SK-N-SH (cell line): Measurements from ENCODE around the gene ITGA6. TPM values are rescaled to one million over a fixed set of nuclear protein-coding genes. Genes with fewer than 3 reads are reported as not detected.

Experiments used
- CTCF ChIA-PET: fragments of 300-600, 350-600 bp; formaldehyde crosslinking; extraction: SDS; loops from one replicate; lab custom pipeline; 2021; lab: Yijun Ruan, JAX
- POLR2A ChIA-PET: fragments of 350-600 bp; sonication (Branson Sonifier 250); formaldehyde crosslinking; extraction: SDS; loops from one replicate; lab custom pipeline; 2020; ENCODE audit warnings: antibody characterized with exemption, inconsistent platforms; lab: Yijun Ruan, JAX
- DNase-seq: peaks from one replicate; pipeline ENCODE4 v3.0.0; 2012
- H2AFZ ChIP-seq: fragments of 200-600 bp; sonication (generic); 2 replicates; pipeline ENCODE4 v1.8.1; 2016; ENCODE audit warnings: antibody characterized with exemption, mild to moderate bottlenecking, low read depth
- H3F3A ChIP-seq: fragments of 200-600 bp; sonication (generic); replicated peaks from 2 replicates; pipeline ENCODE3; 2016; ENCODE audit warnings: antibody characterized with exemption, mild to moderate bottlenecking; ENCODE audit not compliant: insufficient read depth
- H3K27ac ChIP-seq, 2 experiments: fragments of 200-500 bp in 1 of 2; fragments of 200-600 bp in 1 of 2; sonication (Bioruptor generic) in 1 of 2; sonication (generic), shearing (Covaris generic) in 1 of 2; 2 replicates each; pipeline versions ENCODE4 v1.5.1 to v1.6.1; 2014 to 2016; ENCODE audit warnings: low read depth in 2 of 2, inconsistent platforms in 1 of 2, low read length in 1 of 2, mild to moderate bottlenecking in 1 of 2, mixed read lengths in 1 of 2
- H3K27me3 ChIP-seq: fragments of 200-600 bp; sonication (generic), shearing (Covaris generic); 2 replicates; pipeline ENCODE4 v1.6.1; 2016; ENCODE audit warnings: mixed run types; ENCODE audit not compliant: insufficient read depth
- H3K36me3 ChIP-seq, 2 experiments: fragments of 200-500 bp in 1 of 2; fragments of 200-600 bp in 1 of 2; sonication (Bioruptor generic) in 1 of 2; sonication (generic) in 1 of 2; replicated peaks in 1 of 2; 2 replicates each; pipeline versions ENCODE3 to v1.5.1; 2014 to 2016; ENCODE audit warnings: low read length in 1 of 2, mild to moderate bottlenecking in 1 of 2; ENCODE audit not compliant: insufficient read depth in 2 of 2, control insufficient read depth in 1 of 2
- H3K4me1 ChIP-seq, 2 experiments: fragments of 200-500 bp in 1 of 2; fragments of 200-600 bp in 1 of 2; sonication (Bioruptor generic) in 1 of 2; sonication (generic), shearing (Covaris generic) in 1 of 2; 2 replicates each; pipeline versions ENCODE4 v1.5.1 to v1.6.1; 2014 to 2016; ENCODE audit warnings: low read depth in 1 of 2, low read length in 1 of 2, mixed run types in 1 of 2; ENCODE audit not compliant: insufficient read depth in 2 of 2, control insufficient read depth in 1 of 2
- H3K4me2 ChIP-seq: fragments of 200-600 bp; sonication (generic), shearing (Covaris generic); 2 replicates; pipeline ENCODE4 v1.6.1; 2017; ENCODE audit warnings: mixed run types
- H3K4me3 ChIP-seq, 2 experiments: fragments of 200-500 bp in 1 of 2; fragments of 200-600 bp in 1 of 2; sonication (Bioruptor generic) in 1 of 2; sonication (generic), shearing (Covaris generic) in 1 of 2; 2 replicates each; pipeline versions ENCODE4 v1.5.1 to v1.8.1; 2014 to 2016; ENCODE audit warnings: low read depth in 2 of 2, inconsistent platforms in 1 of 2, low read length in 1 of 2, mild to moderate bottlenecking in 1 of 2, mixed read lengths in 1 of 2, moderate library complexity in 1 of 2
- H3K79me2 ChIP-seq: fragments of 200-600 bp; sonication (generic); 2 replicates; pipeline ENCODE4 v1.8.1; 2017; ENCODE audit warnings: mild to moderate bottlenecking; ENCODE audit not compliant: insufficient read depth
- H3K9ac ChIP-seq: fragments of 200-600 bp; sonication (generic); 2 replicates; pipeline ENCODE4 v1.6.1; 2017; ENCODE audit warnings: mixed run types
- H3K9me2 ChIP-seq: fragments of 200-600 bp; sonication (generic); 2 replicates; pipeline ENCODE4 v1.6.1; 2017; ENCODE audit warnings: mixed run types
- H3K9me3 ChIP-seq: fragments of 200-600 bp; sonication (generic); 2 replicates; pipeline ENCODE4 v1.6.1; 2017; ENCODE audit warnings: mixed run types, mild to moderate bottlenecking, moderate library complexity
- H4K20me1 ChIP-seq: fragments of 200-600 bp; sonication (generic); 2 replicates; pipeline ENCODE4 v1.6.1; 2017; ENCODE audit warnings: mild to moderate bottlenecking, mixed run types; ENCODE audit not compliant: insufficient read depth
- CTCF ChIP-seq: fragments of 200-600 bp; sonication (generic); IDR thresholded peaks from 2 replicates; pipeline ENCODE4 v1.6.1; 2017; ENCODE audit warnings: antibody characterized with exemption, mild to moderate bottlenecking, moderate library complexity
- ELF1 ChIP-seq: IDR thresholded peaks from 2 replicates; pipeline ENCODE4 v1.4.0; 2012
- EP300 ChIP-seq, 2 experiments: IDR thresholded peaks; 2 replicates each; pipeline versions ENCODE4 v1.4.0 to v1.6.1; 2012; ENCODE audit warnings: borderline replicate concordance in 1 of 2, low read depth in 1 of 2, low read length in 1 of 2
- EZH2phosphoT487 ChIP-seq: fragments of 200-600 bp; sonication (generic); IDR thresholded peaks from 2 replicates; pipeline ENCODE4 v1.6.1; 2017; ENCODE audit warnings: low read depth, mixed run types, mild to moderate bottlenecking, antibody characterized with exemption, moderate library complexity, borderline replicate concordance
- FOSL2 ChIP-seq: IDR thresholded peaks from 2 replicates; pipeline ENCODE4 v1.4.0; 2012; ENCODE audit warnings: low read depth, mild to moderate bottlenecking, moderate library complexity, borderline replicate concordance
- FOXM1 ChIP-seq: IDR thresholded peaks from 2 replicates; pipeline ENCODE4 v1.4.0; 2012; ENCODE audit warnings: low read depth, mild to moderate bottlenecking
- MAX ChIP-seq: IDR thresholded peaks from 2 replicates; pipeline ENCODE4 v1.4.0; 2012; ENCODE audit warnings: low read depth
- NRF1 ChIP-seq: IDR thresholded peaks from 2 replicates; pipeline ENCODE4 v1.6.1; 2012; ENCODE audit warnings: low read depth, mild to moderate bottlenecking, low read length
- RCOR1 ChIP-seq: fragments of 150-350 bp; IDR thresholded peaks from 2 replicates; pipeline ENCODE4 v1.6.1; 2017; ENCODE audit warnings: antibody characterized with exemption, low read length
- RXRA ChIP-seq: IDR thresholded peaks from 2 replicates; pipeline ENCODE4 v1.4.0; 2012; ENCODE audit warnings: low read depth, mild to moderate bottlenecking, borderline replicate concordance
- SIN3A ChIP-seq: IDR thresholded peaks from 2 replicates; pipeline ENCODE4 v1.6.1; 2012; ENCODE audit warnings: low read depth, mild to moderate bottlenecking, low read length, moderate library complexity, borderline replicate concordance
- TCF12 ChIP-seq: IDR thresholded peaks from 2 replicates; pipeline ENCODE4 v1.4.0; 2012
- WGBS: methylation state at CpG from one replicate; pipeline ENCODE4 v1.1.6; 2017; ENCODE audit warnings: low lambda C conversion rate; 5-methylcytosine and 5-hydroxymethylcytosine counted together
- polyA plus RNA-seq, 3 experiments: library from polyadenylated mRNA; depleted of rRNA; stranded (reverse); fragments of >200 nt; gene quantifications; 2 replicates each; pipeline ENCODE4 v1.2.3, GENCODE V29; 2012
- TF ChIP-seq, protein P1 (sequence below): IDR thresholded peaks from 2 replicates; pipeline ENCODE4; 2012
- TF ChIP-seq, protein P2 (sequence below): fragments of 150-350 bp; IDR thresholded peaks from 2 replicates; pipeline ENCODE4 v1.6.1; 2016; ENCODE audit warnings: mild to moderate bottlenecking, low read depth, low read length

The ITGA6 gene
- polyA plus RNA-seq, 1 of the 3 experiments (the other 2 are of a cell fraction) = 26.0 TPM

DNA sequence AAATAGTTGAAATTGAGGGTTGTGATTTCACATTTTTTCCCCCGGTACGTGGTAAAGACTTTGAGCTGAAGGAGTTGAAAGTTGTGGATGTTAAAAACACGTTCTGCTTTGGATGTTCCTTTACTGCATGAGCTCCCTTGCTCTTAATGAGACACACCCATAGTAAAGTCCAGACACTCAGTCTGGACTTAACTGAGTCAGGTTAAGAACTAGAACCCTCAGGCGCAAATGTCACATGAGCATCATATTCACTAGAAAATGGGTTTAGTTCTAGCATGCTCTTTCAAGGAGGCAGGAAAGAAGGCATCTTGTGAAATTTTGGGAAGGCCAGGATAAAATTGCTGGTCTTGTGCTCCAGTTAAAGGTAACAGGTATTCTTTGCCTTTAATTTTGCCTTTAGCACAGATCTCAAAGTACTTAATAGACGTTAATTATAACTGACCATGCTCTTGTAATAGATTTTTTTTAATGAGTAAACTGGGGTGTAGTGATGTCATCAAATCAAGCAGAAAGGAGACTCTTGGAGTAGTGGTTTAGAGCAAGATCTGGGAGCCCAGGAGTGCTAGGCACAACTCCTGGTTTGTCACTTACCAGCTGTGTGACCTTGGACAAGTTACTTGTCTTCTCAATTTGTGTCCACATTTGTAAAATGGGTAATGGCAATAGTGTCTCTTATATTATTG lies 20.6 kb downstream of the ITGA6 start (continued):
- no peak for TF ChIP-seq EZH2phosphoT487
- no peak for TF ChIP-seq EP300 (IDR thresholded peaks at IDR 0.05; ENCODE audit: borderline replicate concordance in 1 of 2, low read depth in 1 of 2, low read length in 1 of 2)
- TF ChIP-seq NRF1 = no peak
- no peak for TF ChIP-seq RCOR1
- TF ChIP-seq CTCF = no peak
- no peak for TF ChIP-seq FOSL2
- TF ChIP-seq TCF12 = no peak
- TF ChIP-seq ELF1 = no peak
- TF ChIP-seq, all 33 proteins: peak for 0

DNA sequence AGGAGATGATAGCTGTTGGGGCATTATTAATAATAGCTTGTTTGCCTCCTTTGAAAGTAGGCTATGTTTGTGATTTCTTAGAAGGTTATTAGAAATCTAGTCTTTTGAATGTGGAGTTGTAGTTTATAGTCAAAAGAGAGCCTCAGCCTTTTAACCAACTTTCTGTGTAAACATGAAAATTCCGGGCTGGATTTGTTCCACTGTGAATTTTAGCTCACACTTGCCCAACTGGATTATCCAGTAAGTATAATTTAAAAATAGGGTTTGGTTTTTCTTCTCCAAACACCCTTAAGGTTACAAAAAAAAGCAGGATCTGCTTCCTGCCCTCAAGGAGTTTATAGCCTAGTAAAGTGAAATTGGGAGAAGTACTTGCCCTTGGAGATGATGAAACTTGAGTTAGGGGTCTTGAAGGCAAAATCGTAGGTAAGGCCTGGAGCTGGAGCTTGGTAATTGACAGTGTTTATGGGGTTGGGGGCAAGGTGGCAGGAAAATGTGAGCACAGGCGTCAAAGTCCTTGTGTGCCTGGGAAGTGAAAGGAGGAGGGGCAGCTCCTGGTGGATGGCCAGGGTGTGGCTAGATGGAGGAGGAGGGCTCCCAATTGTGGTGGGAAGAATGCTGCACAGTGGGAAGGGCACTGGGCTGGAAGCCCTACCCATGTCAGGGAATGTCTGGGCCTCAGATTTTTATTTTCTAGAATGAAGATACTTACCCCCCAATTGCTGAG lies 21.3 kb downstream of the ITGA6 start:
- Histone ChIP-seq H3K9me2 (no peaks in the 10 kb centered on the region), H4K20me1 (no peaks in the 10 kb centered on the region), H3K27ac (no peak overlapping the region), H3K4me1 (peaks cover 3 to 19% of the 10 kb centered on the region in 2 experiments; a peak in 3 of 4 replicates), H3K4me2 (no peak overlapping the region), H2AFZ (no peak overlapping the region), H3K27me3 (no peaks in the 10 kb centered on the region), H3F3A (peaks cover 9% of the 10 kb centered on the region), H3K9ac (no peak overlapping the region), H3K9me3 (no peaks in the 10 kb centered on the region), H3K4me3 (no peak overlapping the region), H3K36me3 (no peaks in the 10 kb centered on the region), H3K79me2 (peaks cover 98% of the 10 kb centered on the region)
- ChIA-PET CTCF (interaction anchor here (2.4 to 4.6 kb wide), 2 partner anchors 14 to 276 kb away, joined by 14 to 34 read pairs; no protein-coding TSS in a partner anchor), POLR2A (no interaction called here)
- WGBS = 89% methylated on average over 3 of the region's 3 CpGs
- no peak for DNase-seq
- TF ChIP-seq MAX = no peak
- no peak for TF ChIP-seq ELF1
- TF ChIP-seq SIN3A = no peak
- TF ChIP-seq, protein P1, sequence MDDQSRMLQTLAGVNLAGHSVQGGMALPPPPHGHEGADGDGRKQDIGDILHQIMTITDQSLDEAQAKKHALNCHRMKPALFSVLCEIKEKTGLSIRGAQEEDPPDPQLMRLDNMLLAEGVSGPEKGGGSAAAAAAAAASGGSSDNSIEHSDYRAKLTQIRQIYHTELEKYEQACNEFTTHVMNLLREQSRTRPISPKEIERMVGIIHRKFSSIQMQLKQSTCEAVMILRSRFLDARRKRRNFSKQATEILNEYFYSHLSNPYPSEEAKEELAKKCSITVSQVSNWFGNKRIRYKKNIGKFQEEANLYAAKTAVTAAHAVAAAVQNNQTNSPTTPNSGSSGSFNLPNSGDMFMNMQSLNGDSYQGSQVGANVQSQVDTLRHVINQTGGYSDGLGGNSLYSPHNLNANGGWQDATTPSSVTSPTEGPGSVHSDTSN = no peak
- TF ChIP-seq FOXM1 = no peak
- no peak for TF ChIP-seq EZH2phosphoT487
- no peak for TF ChIP-seq RXRA
- TF ChIP-seq, protein P2, sequence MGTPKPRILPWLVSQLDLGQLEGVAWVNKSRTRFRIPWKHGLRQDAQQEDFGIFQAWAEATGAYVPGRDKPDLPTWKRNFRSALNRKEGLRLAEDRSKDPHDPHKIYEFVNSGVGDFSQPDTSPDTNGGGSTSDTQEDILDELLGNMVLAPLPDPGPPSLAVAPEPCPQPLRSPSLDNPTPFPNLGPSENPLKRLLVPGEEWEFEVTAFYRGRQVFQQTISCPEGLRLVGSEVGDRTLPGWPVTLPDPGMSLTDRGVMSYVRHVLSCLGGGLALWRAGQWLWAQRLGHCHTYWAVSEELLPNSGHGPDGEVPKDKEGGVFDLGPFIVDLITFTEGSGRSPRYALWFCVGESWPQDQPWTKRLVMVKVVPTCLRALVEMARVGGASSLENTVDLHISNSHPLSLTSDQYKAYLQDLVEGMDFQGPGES = no peak
